Erythroblast (primary cell): ENCODE data around the gene PGBD5.

Experiments
- GATA1 ChIP-seq: IDR thresholded peaks from 2 replicates; pipeline ENCODE4 v1.6.1; 2011; ENCODE audit warnings: low read depth, mild to moderate bottlenecking, control low read depth, low read length, moderate library complexity
- POLR2A ChIP-seq: IDR thresholded peaks from 2 replicates; pipeline ENCODE4 v1.6.1; 2011; ENCODE audit warnings: mild to moderate bottlenecking, low read length

- TF ChIP-seq POLR2A (no peak), GATA1 (no peak)
Measured at GRCh38 chr1:230435108-230435507, 9.0 kb upstream of the PGBD5 start.
